GM12891 (cell line): ENCODE results near the gene INSR.

Source experiments
- PAX5 ChIP-seq: IDR thresholded peaks from 2 replicates; pipeline ENCODE4 v1.6.1; 2011; ENCODE audit warnings: low read length, moderate library complexity, mild to moderate bottlenecking; ENCODE audit not compliant: insufficient read depth, severe bottlenecking
- POLR2A ChIP-seq: IDR thresholded peaks from 2 replicates; pipeline ENCODE4 v1.6.1; 2011; ENCODE audit warnings: low read depth, low read length, control low read depth
- POLR2AphosphoS5 ChIP-seq: IDR thresholded peaks from 2 replicates; pipeline ENCODE4 v1.6.1; 2011; ENCODE audit warnings: low read depth, low read length, control low read depth
- POU2F2 ChIP-seq: IDR thresholded peaks from 2 replicates; pipeline ENCODE4 v1.6.1; 2011; ENCODE audit warnings: low read depth, mild to moderate bottlenecking, control low read depth, low read length, moderate library complexity
- SPI1 ChIP-seq: IDR thresholded peaks from 2 replicates; pipeline ENCODE4 v1.6.1; 2011; ENCODE audit warnings: low read depth, low read length, control low read depth
- TAF1 ChIP-seq: IDR thresholded peaks from 2 replicates; pipeline ENCODE4 v1.6.1; 2011; ENCODE audit warnings: low read depth, low read length, control low read depth

GRCh38 chr19:7280940-7281666, 13.1 kb downstream of the INSR start:
- no peak for TF ChIP-seq POLR2A
- no peak for TF ChIP-seq POLR2AphosphoS5
- no peak for TF ChIP-seq SPI1
- no peak for TF ChIP-seq POU2F2
- TF ChIP-seq TAF1, result no peak
- TF ChIP-seq PAX5, result no peak
